Spleen (tissue), 7 donors: ENCODE measurements around the gene FOXL3.

ENCODE experiments used
- CTCF ChIP-seq, 11 experiments: fragments of 200-600 bp in 7 of 11; fragments of 450-650 bp in 4 of 11; sonication (generic) in 4 of 11; IDR thresholded peaks in 8 of 11; conservative IDR thresholded peaks in 3 of 11; 1 replicate in 7 of 11; 2 replicates in 4 of 11; pipeline versions ENCODE4 v1.4.0 to v1.8.0; 2016 to 2021; ENCODE audit warnings: antibody characterized with exemption in 11 of 11, inconsistent platforms in 4 of 11, mild to moderate bottlenecking in 1 of 11
- POLR2A ChIP-seq, 3 donors: fragments of 450-650 bp; IDR thresholded peaks; one replicate each; pipeline ENCODE4 v1.5.1; 2017; ENCODE audit warnings: antibody characterized with exemption in 3 of 3, mild to moderate bottlenecking in 1 of 3
- POLR2AphosphoS5 ChIP-seq, 3 donors: sonication (generic); formaldehyde crosslinking; IDR thresholded peaks; one replicate each; pipeline ENCODE4 v1.5.1; 2017; ENCODE audit warnings: antibody characterized with exemption in 3 of 3
- donor health status: DM: no; HTN: no; CAD: no; lungs with moderate emphysema.
- donor health status: DM: no; HTN: no; CAD: no.
- donor health status: DM: no; HTN: no; CAD: no.

- TF ChIP-seq CTCF (IDR thresholded peaks at IDR 0.05 in 8 of 11, conservative IDR thresholded peaks at IDR 0.05 in 3 of 11) (no peak), POLR2A (IDR thresholded peaks at IDR 0.05) (no peak), POLR2AphosphoS5 (IDR thresholded peaks at IDR 0.05) (no peak)
Measured at GRCh38 chr7:251446-252175, 38.4 kb upstream of the FOXL3 start.
